ENCODE measurements around the gene CFAP299. TPM values are rescaled to one million over a fixed set of nuclear protein-coding genes. Genes with fewer than 3 reads are reported as not detected.

CFAP299 gene
- total RNA-seq, 1 donor from 2014 or later, result not detected

- no peaks in the 10 kb centered on the region for H3K4me1 Mint-ChIP-seq (ENCODE audit: unreplicated experiment)
- TF ChIP-seq CTCF (IDR thresholded peaks at IDR 0.05), result no peak
- H3K27me3 Mint-ChIP-seq (ENCODE audit: unreplicated experiment), result no peaks in the 10 kb centered on the region
- H3K4me3 Mint-ChIP-seq (ENCODE audit: unreplicated experiment), result no peak overlapping the region
- DNase-seq (ENCODE audit: extremely low spot score, unreplicated experiment), result no peak
- H3K36me3 Mint-ChIP-seq (ENCODE audit: unreplicated experiment), result no peaks in the 10 kb centered on the region
- H3K9me3 Mint-ChIP-seq (ENCODE audit: unreplicated experiment), result no peaks in the 10 kb centered on the region
- no peak overlapping the region for H3K27ac Mint-ChIP-seq (ENCODE audit: unreplicated experiment)
Measured at GRCh38 chr4:80831383-80832361, 496.1 kb downstream of the CFAP299 start.

- H3K36me3 Mint-ChIP-seq (ENCODE audit: unreplicated experiment), result no peaks in the 10 kb centered on the region
- H3K4me3 Mint-ChIP-seq (ENCODE audit: unreplicated experiment), result no peak overlapping the region
- DNase-seq (ENCODE audit: extremely low spot score, unreplicated experiment), result no peak
- TF ChIP-seq CTCF (IDR thresholded peaks at IDR 0.05), result no peak
- H3K27me3 Mint-ChIP-seq (ENCODE audit: unreplicated experiment), result no peaks in the 10 kb centered on the region
- no peaks in the 10 kb centered on the region for H3K9me3 Mint-ChIP-seq (ENCODE audit: unreplicated experiment)
- H3K27ac Mint-ChIP-seq (ENCODE audit: unreplicated experiment), result no peak overlapping the region
- H3K4me1 Mint-ChIP-seq (ENCODE audit: unreplicated experiment), result no peaks in the 10 kb centered on the region
Measured at GRCh38 chr4:80839281-80839680, 503.8 kb downstream of the CFAP299 start.

- Mint-ChIP-seq H3K4me3 (ENCODE audit: unreplicated experiment) (no peak overlapping the region), H3K9me3 (ENCODE audit: unreplicated experiment) (no peaks in the 10 kb centered on the region), H3K27me3 (ENCODE audit: unreplicated experiment) (no peaks in the 10 kb centered on the region), H3K36me3 (ENCODE audit: unreplicated experiment) (no peaks in the 10 kb centered on the region), H3K27ac (ENCODE audit: unreplicated experiment) (no peak overlapping the region), H3K4me1 (ENCODE audit: unreplicated experiment) (no peaks in the 10 kb centered on the region)
- no peak for TF ChIP-seq CTCF (IDR thresholded peaks at IDR 0.05)
- DNase-seq (ENCODE audit: extremely low spot score, unreplicated experiment), result no peak
Measured at GRCh38 chr4:80839792-80840191, 504.3 kb downstream of the CFAP299 start.

GRCh38 chr4:80840396-80840795 lies 504.9 kb downstream of the CFAP299 start:
- no peak for TF ChIP-seq CTCF (IDR thresholded peaks at IDR 0.05)
- Mint-ChIP-seq H3K27ac (ENCODE audit: unreplicated experiment) (no peak overlapping the region), H3K4me3 (ENCODE audit: unreplicated experiment) (no peak overlapping the region), H3K9me3 (ENCODE audit: unreplicated experiment) (peaks cover 5% of the 10 kb centered on the region), H3K27me3 (ENCODE audit: unreplicated experiment) (no peaks in the 10 kb centered on the region), H3K4me1 (ENCODE audit: unreplicated experiment) (no peaks in the 10 kb centered on the region), H3K36me3 (ENCODE audit: unreplicated experiment) (no peaks in the 10 kb centered on the region)
- no peak for DNase-seq (ENCODE audit: extremely low spot score, unreplicated experiment)

GRCh38 chr4:80841587-80842281 lies 506.2 kb downstream of the CFAP299 start:
- DNase-seq (ENCODE audit: extremely low spot score, unreplicated experiment), result no peak
- no peak overlapping the region for H3K4me3 Mint-ChIP-seq (ENCODE audit: unreplicated experiment)
- H3K27me3 Mint-ChIP-seq (ENCODE audit: unreplicated experiment), result no peaks in the 10 kb centered on the region
- H3K4me1 Mint-ChIP-seq (ENCODE audit: unreplicated experiment), result no peaks in the 10 kb centered on the region
- H3K27ac Mint-ChIP-seq (ENCODE audit: unreplicated experiment), result no peak overlapping the region
- TF ChIP-seq CTCF (IDR thresholded peaks at IDR 0.05), result no peak
- no peaks in the 10 kb centered on the region for H3K36me3 Mint-ChIP-seq (ENCODE audit: unreplicated experiment)
- H3K9me3 Mint-ChIP-seq (ENCODE audit: unreplicated experiment), result peaks cover 11% of the 10 kb centered on the region
